ENCODE results near the gene TDRD3.

Gene TDRD3

DNA sequence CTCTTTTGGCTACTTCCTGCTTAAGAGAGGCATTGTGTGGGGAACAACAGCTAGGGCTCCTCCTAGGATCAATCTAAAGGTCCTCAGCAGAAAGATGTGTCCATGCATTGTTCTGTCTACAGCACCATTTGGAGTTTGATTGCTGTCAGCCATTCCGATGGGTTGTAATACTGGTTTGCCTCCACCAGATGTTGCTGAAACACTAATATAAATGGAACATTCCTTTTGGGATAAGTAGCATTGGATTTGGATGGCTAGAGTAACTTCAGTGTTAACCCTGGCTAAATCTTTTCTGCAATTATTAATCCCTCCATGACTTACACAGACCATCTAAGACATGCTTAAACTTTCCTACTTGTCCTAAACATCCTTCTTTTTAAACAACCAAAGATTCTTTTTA, 104.2 kb downstream of the TDRD3 start:
- TF ChIP-seq, protein P1, sequence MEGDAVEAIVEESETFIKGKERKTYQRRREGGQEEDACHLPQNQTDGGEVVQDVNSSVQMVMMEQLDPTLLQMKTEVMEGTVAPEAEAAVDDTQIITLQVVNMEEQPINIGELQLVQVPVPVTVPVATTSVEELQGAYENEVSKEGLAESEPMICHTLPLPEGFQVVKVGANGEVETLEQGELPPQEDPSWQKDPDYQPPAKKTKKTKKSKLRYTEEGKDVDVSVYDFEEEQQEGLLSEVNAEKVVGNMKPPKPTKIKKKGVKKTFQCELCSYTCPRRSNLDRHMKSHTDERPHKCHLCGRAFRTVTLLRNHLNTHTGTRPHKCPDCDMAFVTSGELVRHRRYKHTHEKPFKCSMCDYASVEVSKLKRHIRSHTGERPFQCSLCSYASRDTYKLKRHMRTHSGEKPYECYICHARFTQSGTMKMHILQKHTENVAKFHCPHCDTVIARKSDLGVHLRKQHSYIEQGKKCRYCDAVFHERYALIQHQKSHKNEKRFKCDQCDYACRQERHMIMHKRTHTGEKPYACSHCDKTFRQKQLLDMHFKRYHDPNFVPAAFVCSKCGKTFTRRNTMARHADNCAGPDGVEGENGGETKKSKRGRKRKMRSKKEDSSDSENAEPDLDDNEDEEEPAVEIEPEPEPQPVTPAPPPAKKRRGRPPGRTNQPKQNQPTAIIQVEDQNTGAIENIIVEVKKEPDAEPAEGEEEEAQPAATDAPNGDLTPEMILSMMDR (IDR thresholded peaks at IDR 0.05; ENCODE audit: extremely low read depth, insufficient read depth, missing control alignments): no peak
- DNase-seq (ENCODE audit: low spot score): no peak
- in situ Hi-C loops (cut with MboI; ENCODE audit: low pct_unique_long_range_greater_than_20kb, low sequenced_read_pairs, unreplicated experiment): no loop called here

DNA sequence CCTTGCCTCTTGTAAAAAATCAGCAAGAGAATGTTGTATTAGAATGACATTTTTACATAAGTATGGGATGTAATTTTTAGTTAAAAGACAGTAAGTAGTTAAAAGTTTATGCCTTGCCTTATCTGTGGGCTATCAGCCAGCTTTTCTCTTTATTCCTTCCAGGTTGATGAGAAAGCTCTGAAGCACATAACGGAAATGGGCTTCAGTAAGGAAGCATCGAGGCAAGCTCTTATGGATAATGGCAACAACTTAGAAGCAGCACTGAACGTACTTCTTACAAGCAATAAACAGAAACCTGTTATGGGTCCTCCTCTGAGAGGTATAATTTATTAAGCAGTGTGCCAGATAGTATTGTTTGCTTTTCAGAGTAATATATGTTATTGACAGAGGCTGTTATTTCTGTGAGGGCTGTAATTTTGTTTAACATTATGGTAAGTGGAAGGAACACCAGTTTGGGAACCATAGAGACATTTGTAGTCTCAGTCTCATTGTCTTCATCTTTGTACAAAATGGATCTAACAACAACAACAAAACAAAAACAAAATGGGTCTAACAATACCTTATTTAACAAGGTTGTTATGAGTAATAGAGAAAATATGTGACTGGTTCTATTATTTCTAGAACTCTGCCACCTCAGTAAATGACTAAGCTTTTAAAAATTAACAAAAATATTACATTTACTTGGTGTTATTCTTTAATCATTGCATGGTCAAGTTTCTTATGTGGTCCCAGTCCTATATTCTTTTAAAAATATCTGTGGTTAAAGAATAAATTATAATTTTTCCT, 112.8 kb downstream of the TDRD3 start:
- no peak for DNase-seq (ENCODE audit: low spot score)
- TF ChIP-seq, protein P1 (IDR thresholded peaks at IDR 0.05; ENCODE audit: extremely low read depth, insufficient read depth, missing control alignments): no peak
- in situ Hi-C loops (cut with MboI; ENCODE audit: low pct_unique_long_range_greater_than_20kb, low sequenced_read_pairs, unreplicated experiment): no loop called here

DNA sequence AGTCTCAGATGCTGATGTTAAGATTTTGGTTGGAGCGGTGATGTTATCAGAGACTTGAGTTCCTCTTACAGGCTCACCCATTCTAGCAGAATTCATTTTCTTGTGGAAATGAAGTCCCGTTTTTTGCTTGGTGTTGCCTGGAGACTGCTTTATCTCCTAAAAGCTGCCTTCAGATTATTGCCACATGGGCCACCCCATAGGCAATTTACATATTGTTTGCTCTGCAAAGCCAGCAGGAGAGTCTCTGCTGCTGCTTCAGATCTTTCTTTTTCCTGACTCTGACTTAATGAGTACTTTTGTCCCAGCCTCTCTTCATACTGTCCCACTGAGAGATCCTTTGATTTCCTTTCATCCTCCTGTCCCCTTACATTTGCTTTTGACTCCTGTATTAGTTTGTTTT, 114.6 kb downstream of the TDRD3 start:
- no peak for DNase-seq (ENCODE audit: low spot score)
- TF ChIP-seq, protein P1 (IDR thresholded peaks at IDR 0.05; ENCODE audit: extremely low read depth, insufficient read depth, missing control alignments): no peak
- in situ Hi-C loops (cut with MboI; ENCODE audit: low pct_unique_long_range_greater_than_20kb, low sequenced_read_pairs, unreplicated experiment): no loop called here

DNA sequence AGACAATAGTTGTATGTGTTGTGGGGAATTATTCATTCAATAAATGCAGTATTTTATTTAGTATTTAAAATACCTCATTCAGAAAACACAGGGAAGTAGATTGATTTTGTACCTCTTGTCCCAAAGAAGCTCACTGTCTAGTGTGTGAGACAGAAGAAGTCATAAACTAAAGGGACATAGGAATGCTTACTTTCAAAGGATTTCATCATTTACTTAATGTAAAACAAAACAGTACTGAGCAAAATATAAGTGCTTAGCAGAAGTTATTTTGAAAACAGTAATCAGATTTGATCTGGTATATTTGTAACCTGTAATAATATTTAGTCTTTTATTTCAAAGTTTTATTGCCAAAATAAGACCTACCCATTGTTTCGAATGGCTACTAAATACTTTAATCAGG, 117.9 kb downstream of the TDRD3 start:
- TF ChIP-seq, protein P1 (IDR thresholded peaks at IDR 0.05; ENCODE audit: extremely low read depth, insufficient read depth, missing control alignments): no peak
- DNase-seq (ENCODE audit: low spot score): no peak
- in situ Hi-C loops (cut with MboI; ENCODE audit: low pct_unique_long_range_greater_than_20kb, low sequenced_read_pairs, unreplicated experiment): no loop called here

DNA sequence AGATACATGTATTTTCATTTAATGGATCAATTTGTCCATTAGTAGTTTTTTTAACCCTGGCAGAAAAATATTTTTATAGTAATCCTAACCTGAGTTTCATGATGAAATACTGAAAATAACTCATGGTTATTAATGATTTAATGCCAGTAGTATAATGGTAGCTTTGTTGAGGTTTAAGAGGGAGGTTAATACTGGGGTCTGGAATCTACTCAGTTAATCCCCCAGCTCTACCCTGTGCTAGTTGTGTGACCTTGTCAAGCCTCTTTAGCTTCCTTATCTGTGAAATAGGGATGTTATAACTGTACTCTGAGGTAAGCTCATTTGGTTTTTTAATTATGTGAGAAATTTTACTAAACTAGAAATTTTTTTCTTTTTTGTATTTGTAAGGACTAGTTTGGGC, 122.5 kb downstream of the TDRD3 start:
- in situ Hi-C loops (cut with MboI; ENCODE audit: low pct_unique_long_range_greater_than_20kb, low sequenced_read_pairs, unreplicated experiment): no loop called here
- DNase-seq (ENCODE audit: low spot score): no peak
- TF ChIP-seq, protein P1 (IDR thresholded peaks at IDR 0.05; ENCODE audit: extremely low read depth, insufficient read depth, missing control alignments): no peak

DNA sequence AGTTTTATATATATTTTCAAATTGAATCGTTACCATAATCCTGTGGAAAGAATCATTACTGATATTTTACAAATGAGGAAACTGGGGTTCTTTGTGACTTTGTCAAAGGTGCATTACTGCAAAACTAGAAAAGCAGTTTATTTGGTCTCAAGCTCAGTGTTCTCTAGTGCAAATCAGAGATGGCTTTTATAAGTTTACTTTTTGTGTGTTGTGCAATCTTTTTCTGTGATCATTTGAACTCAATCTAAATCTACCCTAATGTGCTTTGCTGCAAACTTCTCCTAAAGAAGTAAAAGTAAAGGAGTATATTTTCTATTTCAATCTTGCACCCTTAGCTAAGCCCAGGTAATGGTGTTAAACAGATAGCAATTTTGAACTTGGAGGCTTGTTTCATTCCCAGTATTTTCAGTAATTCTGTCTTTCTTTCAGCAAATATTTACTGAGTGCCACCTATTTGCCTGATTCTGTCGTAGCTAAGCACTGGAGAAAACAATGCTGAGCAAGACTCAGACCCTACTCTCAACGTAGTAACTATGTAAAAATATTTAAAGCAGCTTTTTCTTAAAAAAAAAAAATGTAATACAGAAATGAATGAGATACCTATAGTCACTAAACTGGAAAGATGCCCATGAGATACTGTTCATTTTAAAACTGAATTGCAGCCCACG, 124.0 kb downstream of the TDRD3 start:
- DNase-seq (ENCODE audit: low spot score): no peak
- in situ Hi-C loops (cut with MboI; ENCODE audit: low pct_unique_long_range_greater_than_20kb, low sequenced_read_pairs, unreplicated experiment): no loop called here
- TF ChIP-seq, protein P1 (IDR thresholded peaks at IDR 0.05; ENCODE audit: extremely low read depth, insufficient read depth, missing control alignments): no peak

Data from GM13977 (cell line).